HepG2 (cell line): ENCODE measurements around the gene REEP2. TPM values are rescaled to one million over a fixed set of nuclear protein-coding genes. Genes with fewer than 3 reads are reported as not detected.
A peak's percentile ranks its signal among the peaks of the same experiment; 100 is the strongest.

Source experiments
- CREM ChIP-seq, 2 experiments: sonication (generic) in 1 of 2; formaldehyde crosslinking in 1 of 2; IDR thresholded peaks; 2 replicates each; pipeline versions ENCODE4 v1.4.0 to v1.6.1; 2016 to 2020; ENCODE audit warnings: antibody characterized with exemption in 1 of 2, mild to moderate bottlenecking in 1 of 2, missing genetic modification reagents in 1 of 2
- EHMT2 ChIP-seq: fragments of 200-600 bp; sonication (generic); IDR thresholded peaks from 2 replicates; pipeline ENCODE4 v1.7.0; 2017; ENCODE audit warnings: antibody characterized with exemption, low read depth, low read length, borderline replicate concordance
- NFE2 ChIP-seq: sonication (generic); formaldehyde crosslinking; IDR thresholded peaks from 2 replicates; pipeline ENCODE4 v1.4.0; 2020; ENCODE audit warnings: missing genetic modification reagents
- PHF8 ChIP-seq: sonication (generic); formaldehyde crosslinking; IDR thresholded peaks from 2 replicates; pipeline ENCODE4 v1.5.0; 2020; ENCODE audit warnings: missing genetic modification reagents
- RAD21 ChIP-seq: fragments of 450-650 bp; formaldehyde crosslinking; IDR thresholded peaks from 2 replicates; pipeline ENCODE4 v1.5.0; 2020; ENCODE audit warnings: mild to moderate bottlenecking
- SETDB1 ChIP-seq: sonication (generic); formaldehyde crosslinking; IDR thresholded peaks from 2 replicates; pipeline ENCODE4 v1.5.1; 2020; ENCODE audit warnings: missing genetic modification reagents, mild to moderate bottlenecking, borderline replicate concordance
- SMAD1 ChIP-seq: sonication (generic); formaldehyde crosslinking; IDR thresholded peaks from 2 replicates; pipeline ENCODE4 v1.4.0; 2020; ENCODE audit warnings: missing genetic modification reagents, low read depth, mild to moderate bottlenecking, borderline replicate concordance
- TCF7 ChIP-seq: sonication (generic); IDR thresholded peaks from 2 replicates; pipeline ENCODE4 v1.6.1; 2016; ENCODE audit warnings: antibody characterized with exemption, low read depth
- ZMAT3 ChIP-seq: sonication (generic); formaldehyde crosslinking; conservative IDR thresholded peaks from 2 replicates; pipeline ENCODE4 v1.7.0; 2021; ENCODE audit warnings: missing genetic modification reagents
- ZNF296 ChIP-seq: sonication (generic); formaldehyde crosslinking; conservative IDR thresholded peaks from 2 replicates; pipeline ENCODE4 v1.5.0; 2020; ENCODE audit warnings: mild to moderate bottlenecking, missing genetic modification reagents
- ZNF530 ChIP-seq: sonication (generic); formaldehyde crosslinking; IDR thresholded peaks from 2 replicates; pipeline ENCODE4 v1.5.0; 2020; ENCODE audit warnings: low read depth, mild to moderate bottlenecking, missing genetic modification reagents
- ZNF709 ChIP-seq: sonication (generic); formaldehyde crosslinking; IDR thresholded peaks from 2 replicates; pipeline ENCODE4 v1.5.0; 2020; ENCODE audit warnings: mild to moderate bottlenecking, missing genetic modification reagents
- ZNF720 ChIP-seq: sonication (generic); formaldehyde crosslinking; IDR thresholded peaks from 2 replicates; pipeline ENCODE4 v1.4.0; 2020; ENCODE audit warnings: missing genetic modification reagents
- ZNF749 ChIP-seq: sonication (generic); formaldehyde crosslinking; IDR thresholded peaks from 2 replicates; pipeline ENCODE4 v1.8.0; 2022; ENCODE audit warnings: mild to moderate bottlenecking, missing genetic modification reagents, moderate library complexity, borderline replicate concordance
- ZNF75D ChIP-seq: sonication (generic); formaldehyde crosslinking; IDR thresholded peaks from 2 replicates; pipeline ENCODE4 v1.8.1; 2023; ENCODE audit warnings: missing genetic modification reagents, mild to moderate bottlenecking, borderline replicate concordance
- ZNF850 ChIP-seq: sonication (generic); formaldehyde crosslinking; conservative IDR thresholded peaks from 2 replicates; pipeline ENCODE4 v1.9.0; 2021; ENCODE audit warnings: mild to moderate bottlenecking, missing genetic modification reagents
- ZSCAN30 ChIP-seq: sonication (generic); formaldehyde crosslinking; IDR thresholded peaks from 2 replicates; pipeline ENCODE4 v1.5.0; 2020; ENCODE audit warnings: mild to moderate bottlenecking, missing genetic modification reagents
- polyA plus RNA-seq, 8 experiments: library from polyadenylated mRNA; depleted of rRNA in 3 of 8; stranded (reverse) in 7 of 8; unstranded in 1 of 8; fragments of >200 nt; fragmentation: Illumina TruSeq in 4 of 8; extraction: Trizol in 4 of 8; gene quantifications; 2 replicates each; pipeline versions ENCODE4 v1.2.1 to v1.2.3, GENCODE V29; 2011 to 2016; ENCODE audit warnings: low read depth in 4 of 8, missing spikeins in 1 of 8, mixed read lengths in 1 of 8; ENCODE audit not compliant: insufficient read depth in 1 of 8
- total RNA-seq, 5 experiments: library from RNA; depleted of rRNA; stranded (reverse); fragments of >200 nt; fragmentation: Illumina TruSeq; extraction: Trizol; gene quantifications; 2 replicates each; pipeline ENCODE4 v1.2.3, GENCODE V29; 2016; ENCODE audit warnings: low read depth in 1 of 5
- TF ChIP-seq, protein P1 (sequence below): sonication (generic); formaldehyde crosslinking; IDR thresholded peaks from 2 replicates; pipeline ENCODE4 v1.5.0; 2020; ENCODE audit warnings: missing genetic modification reagents, mild to moderate bottlenecking, borderline replicate concordance
- TF ChIP-seq, protein P2 (sequence below): sonication (generic); formaldehyde crosslinking; IDR thresholded peaks from 2 replicates; pipeline ENCODE4 v1.4.0; 2020; ENCODE audit warnings: low read depth, missing genetic modification reagents
- TF ChIP-seq, protein P3 (sequence below): sonication (generic); formaldehyde crosslinking; IDR thresholded peaks from 2 replicates; pipeline ENCODE4 v1.9.0; 2022; ENCODE audit warnings: missing genetic modification reagents, mild to moderate bottlenecking, borderline replicate concordance
- TF ChIP-seq, protein P4 (sequence below): sonication (generic); formaldehyde crosslinking; IDR thresholded peaks from 2 replicates; pipeline ENCODE4 v1.4.0; 2020; ENCODE audit warnings: missing genetic modification reagents

REEP2 gene
- total and polyA plus RNA-seq, 2 of the 13 experiments (the other 11 are each of a cell fraction or from before 2014, with no cell fraction given), result 5.3 to 7.8 TPM

DNA sequence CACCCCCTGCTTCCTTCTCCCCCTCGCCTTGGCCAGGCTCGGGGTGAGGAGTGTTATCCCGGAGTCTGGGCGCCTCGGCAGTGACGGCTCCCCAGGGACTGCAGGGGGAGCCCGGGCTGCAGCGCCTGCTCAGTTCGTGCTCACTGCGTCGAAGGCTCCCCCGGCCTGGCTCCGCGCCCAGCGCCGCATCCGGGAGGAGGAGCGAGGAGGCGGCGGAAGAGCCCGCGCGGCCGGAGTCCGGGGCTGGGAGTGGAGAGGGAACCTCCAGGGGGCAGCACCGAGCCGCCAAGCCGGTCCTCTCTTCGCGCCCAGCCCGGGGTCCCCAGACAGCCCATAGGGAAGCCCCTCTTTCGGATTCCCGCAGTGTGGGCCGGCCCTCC is 25.1 kb downstream of the REEP2 start (continued):
- TF ChIP-seq, protein P1, sequence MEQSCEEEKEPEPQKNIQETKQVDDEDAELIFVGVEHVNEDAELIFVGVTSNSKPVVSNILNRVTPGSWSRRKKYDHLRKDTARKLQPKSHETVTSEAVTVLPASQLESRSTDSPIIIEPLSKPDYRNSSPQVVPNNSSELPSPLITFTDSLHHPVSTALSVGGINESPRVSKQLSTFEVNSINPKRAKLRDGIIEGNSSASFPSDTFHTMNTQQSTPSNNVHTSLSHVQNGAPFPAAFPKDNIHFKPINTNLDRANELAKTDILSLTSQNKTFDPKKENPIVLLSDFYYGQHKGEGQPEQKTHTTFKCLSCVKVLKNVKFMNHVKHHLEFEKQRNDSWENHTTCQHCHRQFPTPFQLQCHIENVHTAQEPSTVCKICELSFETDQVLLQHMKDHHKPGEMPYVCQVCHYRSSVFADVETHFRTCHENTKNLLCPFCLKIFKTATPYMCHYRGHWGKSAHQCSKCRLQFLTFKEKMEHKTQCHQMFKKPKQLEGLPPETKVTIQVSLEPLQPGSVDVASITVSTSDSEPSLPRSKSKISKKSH (CRISPR knock-in tag), result no peak; the same call in 1 of the 2 replicates
- TF ChIP-seq, protein P2, sequence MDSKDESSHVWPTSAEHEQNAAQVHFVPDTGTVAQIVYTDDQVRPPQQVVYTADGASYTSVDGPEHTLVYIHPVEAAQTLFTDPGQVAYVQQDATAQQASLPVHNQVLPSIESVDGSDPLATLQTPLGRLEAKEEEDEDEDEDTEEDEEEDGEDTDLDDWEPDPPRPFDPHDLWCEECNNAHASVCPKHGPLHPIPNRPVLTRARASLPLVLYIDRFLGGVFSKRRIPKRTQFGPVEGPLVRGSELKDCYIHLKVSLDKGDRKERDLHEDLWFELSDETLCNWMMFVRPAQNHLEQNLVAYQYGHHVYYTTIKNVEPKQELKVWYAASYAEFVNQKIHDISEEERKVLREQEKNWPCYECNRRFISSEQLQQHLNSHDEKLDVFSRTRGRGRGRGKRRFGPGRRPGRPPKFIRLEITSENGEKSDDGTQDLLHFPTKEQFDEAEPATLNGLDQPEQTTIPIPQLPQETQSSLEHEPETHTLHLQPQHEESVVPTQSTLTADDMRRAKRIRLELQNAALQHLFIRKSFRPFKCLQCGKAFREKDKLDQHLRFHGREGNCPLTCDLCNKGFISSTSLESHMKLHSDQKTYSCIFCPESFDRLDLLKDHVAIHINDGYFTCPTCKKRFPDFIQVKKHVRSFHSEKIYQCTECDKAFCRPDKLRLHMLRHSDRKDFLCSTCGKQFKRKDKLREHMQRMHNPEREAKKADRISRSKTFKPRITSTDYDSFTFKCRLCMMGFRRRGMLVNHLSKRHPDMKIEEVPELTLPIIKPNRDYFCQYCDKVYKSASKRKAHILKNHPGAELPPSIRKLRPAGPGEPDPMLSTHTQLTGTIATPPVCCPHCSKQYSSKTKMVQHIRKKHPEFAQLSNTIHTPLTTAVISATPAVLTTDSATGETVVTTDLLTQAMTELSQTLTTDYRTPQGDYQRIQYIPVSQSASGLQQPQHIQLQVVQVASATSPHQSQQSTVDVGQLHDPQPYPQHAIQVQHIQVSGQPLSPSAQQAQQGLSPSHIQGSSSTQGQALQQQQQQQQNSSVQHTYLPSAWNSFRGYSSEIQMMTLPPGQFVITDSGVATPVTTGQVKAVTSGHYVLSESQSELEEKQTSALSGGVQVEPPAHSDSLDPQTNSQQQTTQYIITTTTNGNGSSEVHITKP, result peak; percentile 70; the same call in 1 of the 2 replicates
- TF ChIP-seq PHF8 (CRISPR knock-in tag), result peak; percentile 16; the same call in 1 of the 2 replicates
- TF ChIP-seq, protein P3, sequence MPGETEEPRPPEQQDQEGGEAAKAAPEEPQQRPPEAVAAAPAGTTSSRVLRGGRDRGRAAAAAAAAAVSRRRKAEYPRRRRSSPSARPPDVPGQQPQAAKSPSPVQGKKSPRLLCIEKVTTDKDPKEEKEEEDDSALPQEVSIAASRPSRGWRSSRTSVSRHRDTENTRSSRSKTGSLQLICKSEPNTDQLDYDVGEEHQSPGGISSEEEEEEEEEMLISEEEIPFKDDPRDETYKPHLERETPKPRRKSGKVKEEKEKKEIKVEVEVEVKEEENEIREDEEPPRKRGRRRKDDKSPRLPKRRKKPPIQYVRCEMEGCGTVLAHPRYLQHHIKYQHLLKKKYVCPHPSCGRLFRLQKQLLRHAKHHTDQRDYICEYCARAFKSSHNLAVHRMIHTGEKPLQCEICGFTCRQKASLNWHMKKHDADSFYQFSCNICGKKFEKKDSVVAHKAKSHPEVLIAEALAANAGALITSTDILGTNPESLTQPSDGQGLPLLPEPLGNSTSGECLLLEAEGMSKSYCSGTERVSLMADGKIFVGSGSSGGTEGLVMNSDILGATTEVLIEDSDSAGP, result peak; percentile 93
- peak; percentile 78; the same call in 1 of the 2 replicates for TF ChIP-seq SMAD1 (CRISPR knock-in tag)
- TF ChIP-seq ZNF296 (CRISPR knock-in tag), result no peak
- peak; percentile 50 for TF ChIP-seq CREM (IDR thresholded peaks at IDR 0.05)
- TF ChIP-seq CREM (CRISPR knock-in tag; IDR thresholded peaks at IDR 0.05), result no peak
- no peak for TF ChIP-seq SETDB1 (CRISPR knock-in tag)
- peak; percentile 87 for TF ChIP-seq ZNF709 (CRISPR knock-in tag)
- no peak for TF ChIP-seq EHMT2
- peak; percentile 95 for TF ChIP-seq RAD21
- no peak for TF ChIP-seq ZNF75D (CRISPR knock-in tag)
- 0 out of 2 replicates have a peak, but pooled peaks have one; percentile 56 for TF ChIP-seq ZSCAN30
- no peak for TF ChIP-seq ZNF530 (CRISPR knock-in tag)
- TF ChIP-seq ZMAT3 (CRISPR knock-in tag), result no peak; the same call in 1 of the 2 replicates
- no peak for TF ChIP-seq NFE2
- no peak for TF ChIP-seq ZNF850 (CRISPR knock-in tag)
- no peak for TF ChIP-seq ZNF749 (CRISPR knock-in tag)
- TF ChIP-seq, protein P4, sequence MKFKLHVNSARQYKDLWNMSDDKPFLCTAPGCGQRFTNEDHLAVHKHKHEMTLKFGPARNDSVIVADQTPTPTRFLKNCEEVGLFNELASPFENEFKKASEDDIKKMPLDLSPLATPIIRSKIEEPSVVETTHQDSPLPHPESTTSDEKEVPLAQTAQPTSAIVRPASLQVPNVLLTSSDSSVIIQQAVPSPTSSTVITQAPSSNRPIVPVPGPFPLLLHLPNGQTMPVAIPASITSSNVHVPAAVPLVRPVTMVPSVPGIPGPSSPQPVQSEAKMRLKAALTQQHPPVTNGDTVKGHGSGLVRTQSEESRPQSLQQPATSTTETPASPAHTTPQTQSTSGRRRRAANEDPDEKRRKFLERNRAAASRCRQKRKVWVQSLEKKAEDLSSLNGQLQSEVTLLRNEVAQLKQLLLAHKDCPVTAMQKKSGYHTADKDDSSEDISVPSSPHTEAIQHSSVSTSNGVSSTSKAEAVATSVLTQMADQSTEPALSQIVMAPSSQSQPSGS (CRISPR knock-in tag), result 0 out of 2 replicates have a peak, but pooled peaks have one; percentile 32
- no peak for TF ChIP-seq ZNF720 (CRISPR knock-in tag)
- TF ChIP-seq TCF7, result no peak
